GM18858 (cell line): ENCODE measurements around the gene SMIM35.

ENCODE experiments used
- ATAC-seq: cut with Tn5 transposase; IDR thresholded peaks from one replicate; pipeline ENCODE4 v1.9.1; 2021; ENCODE audit not compliant: unreplicated experiment

Gene SMIM35

DNA sequence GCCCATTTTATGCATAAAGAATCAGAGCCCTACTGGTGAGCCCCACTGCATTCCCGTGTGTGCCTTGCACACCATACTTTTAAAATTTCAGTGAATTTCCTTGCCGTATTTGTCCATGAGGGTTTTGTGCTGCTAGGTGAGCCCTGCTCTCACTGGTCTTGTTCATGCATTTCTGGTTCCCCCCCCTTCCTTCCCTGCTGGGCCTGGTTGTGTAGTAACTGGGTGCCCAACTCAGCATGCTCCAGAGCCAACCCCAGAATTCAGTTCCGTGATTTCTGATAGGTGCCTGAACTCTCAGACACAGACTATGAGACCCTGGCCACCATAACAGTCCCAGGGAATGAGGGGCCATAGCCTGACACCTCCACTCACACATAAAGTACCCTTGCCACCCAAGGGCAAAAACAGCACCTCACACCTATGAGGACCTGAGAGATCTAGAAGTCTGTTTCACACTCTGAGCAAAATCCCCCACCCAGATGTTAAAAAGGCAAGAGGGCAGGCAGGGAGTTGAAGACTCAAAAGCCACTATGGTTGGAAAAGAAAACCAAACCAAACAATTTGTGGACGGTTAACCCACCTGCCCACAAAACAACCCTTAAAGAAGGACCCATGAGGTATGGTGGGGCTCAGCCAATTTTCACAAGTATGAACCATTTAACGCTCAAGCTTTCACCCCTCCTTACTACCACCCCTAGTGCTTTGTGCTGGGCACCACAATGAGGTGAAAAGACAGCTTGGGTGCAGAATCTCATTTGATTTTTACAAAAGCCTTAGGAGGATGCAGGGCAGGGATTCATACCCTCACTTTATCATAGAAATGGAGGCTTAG lies 117.4 kb downstream of the SMIM35 start:
- no peak for ATAC-seq

DNA sequence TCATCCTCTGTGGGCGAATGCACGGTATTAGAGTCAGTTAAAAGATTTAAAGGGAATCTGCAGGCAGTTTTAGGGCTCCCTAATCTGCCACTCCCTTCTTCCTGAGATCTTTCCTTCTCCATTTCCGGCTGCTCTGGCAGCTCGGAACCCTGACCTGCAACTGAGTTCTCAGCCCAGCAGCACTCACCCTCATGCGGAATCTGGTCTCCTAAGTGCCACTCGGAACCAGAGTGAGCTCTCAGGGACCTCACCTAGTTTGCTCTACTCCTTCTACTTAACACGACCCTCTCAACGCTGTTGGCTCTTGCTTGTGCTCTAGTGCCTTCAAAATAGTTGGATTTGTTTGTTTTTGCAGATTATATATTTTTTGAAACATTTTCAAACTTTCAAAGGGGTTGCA lies 119.9 kb downstream of the SMIM35 start:
- no peak for ATAC-seq

DNA sequence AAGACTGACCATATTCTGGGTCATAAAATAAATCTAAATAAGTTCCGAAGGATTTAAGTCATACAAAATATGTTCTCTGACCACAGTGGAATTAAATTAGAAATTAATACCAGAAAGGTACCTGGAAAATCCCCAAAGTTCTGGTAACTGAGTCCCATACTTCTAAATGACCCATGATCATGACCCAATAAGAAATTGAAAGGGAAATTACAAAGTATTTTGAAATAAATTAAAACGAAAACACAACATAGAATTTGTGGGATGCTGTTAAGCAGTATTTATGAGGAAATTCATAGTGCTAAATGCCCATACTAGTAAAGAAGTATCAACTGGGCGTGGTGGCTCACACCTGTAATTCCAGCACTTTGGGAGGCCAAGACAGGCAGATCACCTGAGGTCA lies 123.9 kb downstream of the SMIM35 start:
- no peak for ATAC-seq

DNA sequence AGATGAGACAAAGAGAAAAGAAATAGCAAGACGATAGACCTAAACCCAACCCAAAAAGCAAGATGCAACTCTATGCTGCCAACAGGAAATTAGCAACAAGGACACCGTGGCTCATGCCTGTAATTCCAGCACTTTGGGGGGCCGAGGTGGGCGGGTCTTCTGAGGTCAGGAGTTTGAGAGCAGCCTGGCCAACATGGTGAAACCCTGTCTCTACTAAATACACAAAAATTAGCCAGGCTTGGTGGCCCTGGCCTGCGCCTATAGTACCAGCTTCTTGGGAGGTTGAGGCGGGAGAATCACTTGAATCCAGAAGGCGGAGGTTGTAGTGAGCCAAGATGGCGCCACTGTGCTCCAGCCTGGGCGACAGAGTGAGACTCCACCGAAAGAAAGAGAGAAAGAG lies 124.9 kb downstream of the SMIM35 start:
- ATAC-seq, result no peak

DNA sequence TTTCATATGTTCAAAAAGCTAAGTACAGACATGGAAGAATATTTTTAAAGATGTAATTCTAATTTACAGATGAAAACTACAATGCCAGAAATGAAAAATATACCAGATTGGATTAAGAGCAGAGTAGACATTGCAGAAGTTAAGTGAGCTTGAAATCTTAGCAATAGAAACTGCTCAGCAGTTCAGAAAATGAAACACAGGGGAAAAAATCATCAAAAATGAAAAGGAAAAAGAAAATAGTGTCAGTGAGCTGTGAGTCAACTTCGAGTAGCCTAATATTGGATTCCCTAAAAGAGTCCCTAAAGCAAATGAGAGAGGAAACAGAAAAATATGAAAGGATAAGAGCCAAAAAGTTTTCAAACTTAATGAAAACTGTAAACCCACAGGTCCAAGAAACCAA lies 126.4 kb downstream of the SMIM35 start:
- no peak for ATAC-seq

DNA sequence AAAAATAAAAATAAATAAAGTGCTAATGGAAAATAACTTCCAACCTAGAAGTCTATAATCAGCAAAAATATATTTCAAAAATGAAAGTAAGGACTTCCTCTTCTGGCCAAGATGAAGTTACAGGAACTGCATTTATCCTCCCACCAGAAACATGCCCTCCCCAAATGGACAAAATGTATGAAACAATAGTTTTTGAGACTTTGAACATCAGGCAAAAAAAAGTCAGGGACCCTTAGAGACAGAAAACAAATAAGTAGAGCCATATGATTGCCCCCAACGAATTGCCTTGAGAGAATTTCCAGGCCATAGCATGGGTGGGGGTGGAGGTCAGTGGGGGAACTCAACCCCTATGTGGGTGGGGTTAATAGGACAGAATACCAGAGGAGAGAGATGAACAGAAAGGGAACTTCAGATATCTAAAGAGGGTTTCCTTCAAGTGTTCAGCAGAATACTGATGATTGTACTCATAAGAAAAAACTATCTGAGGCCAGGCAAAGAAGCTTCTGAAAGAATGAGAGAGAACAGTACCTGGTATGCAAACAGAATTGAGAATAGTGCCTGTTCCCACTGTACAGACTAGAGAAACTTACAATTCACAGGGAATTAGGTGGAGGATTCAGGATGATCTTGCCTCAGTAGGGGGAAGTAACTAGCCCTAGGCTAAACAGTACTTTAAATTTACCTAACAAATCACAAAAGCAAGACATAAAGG lies 127.2 kb downstream of the SMIM35 start:
- ATAC-seq, result no peak

DNA sequence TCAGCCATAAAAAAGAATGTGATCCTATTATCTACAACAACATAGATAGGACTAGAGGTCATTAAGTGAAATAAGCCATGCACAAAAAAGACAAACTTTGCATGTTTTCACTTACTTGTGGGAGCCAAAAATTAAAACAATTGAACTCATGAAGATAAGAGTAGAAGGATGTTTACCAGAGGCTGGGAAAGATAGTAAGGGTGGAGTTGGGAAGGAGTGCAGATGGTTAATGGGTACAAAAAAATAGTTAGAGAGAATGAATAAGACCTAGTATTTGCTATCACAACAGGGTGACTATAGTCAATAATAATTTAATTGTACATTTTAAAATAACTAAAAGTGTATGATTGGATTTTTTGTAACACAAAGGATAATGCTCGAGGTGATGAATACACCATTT lies 127.8 kb downstream of the SMIM35 start:
- no peak for ATAC-seq
